Renal cortex interstitium (tissue), 11 donors: ENCODE results near the gene CHAC1. TPM values are rescaled to one million over a fixed set of nuclear protein-coding genes. Genes with fewer than 3 reads are reported as not detected.

Experiments
- DNase-seq, 11 donors: peaks; one replicate each; pipeline ENCODE4 v3.0.0-alpha.2; 2013; ENCODE audit warnings: low read depth in 9 of 11, low spot score in 4 of 11; ENCODE audit errors: extremely low read depth in 1 of 11
- polyA plus RNA-seq, 3 donors: library from polyadenylated mRNA; unstranded; fragments of 120-200 nt; gene quantifications; one replicate each; pipeline ENCODE4 v1.2.1, GENCODE V29; 2013; ENCODE audit not compliant: insufficient read length in 3 of 3

Gene CHAC1
- polyA plus RNA-seq, 3 donors = 2.3 to 3.2 (median 2.4) TPM

GRCh38 chr15:40918799-40919392 is 34.4 kb upstream of the CHAC1 start:
- no peak for DNase-seq

GRCh38 chr15:40921949-40922607 is 31.2 kb upstream of the CHAC1 start:
- no peak for DNase-seq

DNA sequence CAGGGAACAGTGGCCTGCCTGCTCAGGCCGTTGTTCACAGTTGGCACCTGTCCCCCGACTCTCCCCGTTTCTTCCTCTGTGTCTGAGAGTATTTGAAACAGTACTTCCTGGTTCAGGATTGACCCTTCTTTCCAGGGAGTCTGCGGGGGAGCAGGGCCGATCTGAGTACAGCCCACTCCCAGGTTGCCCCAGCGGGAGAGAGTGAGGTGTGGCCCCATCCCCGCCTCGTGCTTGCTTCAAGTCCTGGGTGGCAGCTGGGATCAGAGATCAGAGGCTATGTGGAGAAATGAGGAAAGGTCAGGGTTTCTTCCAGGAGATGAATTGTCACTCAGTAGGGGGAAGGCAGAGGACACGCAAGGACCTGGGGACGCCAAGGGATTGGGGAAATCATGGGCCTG is 30.7 kb upstream of the CHAC1 start:
- DNase-seq = no peak

GRCh38 chr15:40923551-40923950 is 29.7 kb upstream of the CHAC1 start:
- no peak for DNase-seq

DNA sequence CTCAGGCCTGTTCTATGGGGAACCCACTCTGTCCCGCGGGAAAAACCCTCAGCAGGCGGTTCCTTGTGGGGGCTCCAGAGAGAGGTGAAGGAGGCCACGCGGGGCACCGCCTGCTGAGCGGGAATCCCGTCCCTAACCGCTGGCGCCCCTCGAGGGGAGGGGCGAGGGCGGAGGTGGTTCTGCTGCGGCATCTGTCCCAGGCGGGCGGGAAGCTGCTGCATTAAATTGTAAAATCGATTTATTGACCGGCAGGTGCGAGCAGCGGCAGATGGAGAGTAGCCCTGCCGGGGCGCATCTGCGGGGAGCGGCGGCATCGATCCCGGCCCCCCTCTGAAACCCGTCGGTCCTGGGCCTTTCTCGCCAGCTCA is 27.8 kb upstream of the CHAC1 start:
- no peak for DNase-seq

DNA sequence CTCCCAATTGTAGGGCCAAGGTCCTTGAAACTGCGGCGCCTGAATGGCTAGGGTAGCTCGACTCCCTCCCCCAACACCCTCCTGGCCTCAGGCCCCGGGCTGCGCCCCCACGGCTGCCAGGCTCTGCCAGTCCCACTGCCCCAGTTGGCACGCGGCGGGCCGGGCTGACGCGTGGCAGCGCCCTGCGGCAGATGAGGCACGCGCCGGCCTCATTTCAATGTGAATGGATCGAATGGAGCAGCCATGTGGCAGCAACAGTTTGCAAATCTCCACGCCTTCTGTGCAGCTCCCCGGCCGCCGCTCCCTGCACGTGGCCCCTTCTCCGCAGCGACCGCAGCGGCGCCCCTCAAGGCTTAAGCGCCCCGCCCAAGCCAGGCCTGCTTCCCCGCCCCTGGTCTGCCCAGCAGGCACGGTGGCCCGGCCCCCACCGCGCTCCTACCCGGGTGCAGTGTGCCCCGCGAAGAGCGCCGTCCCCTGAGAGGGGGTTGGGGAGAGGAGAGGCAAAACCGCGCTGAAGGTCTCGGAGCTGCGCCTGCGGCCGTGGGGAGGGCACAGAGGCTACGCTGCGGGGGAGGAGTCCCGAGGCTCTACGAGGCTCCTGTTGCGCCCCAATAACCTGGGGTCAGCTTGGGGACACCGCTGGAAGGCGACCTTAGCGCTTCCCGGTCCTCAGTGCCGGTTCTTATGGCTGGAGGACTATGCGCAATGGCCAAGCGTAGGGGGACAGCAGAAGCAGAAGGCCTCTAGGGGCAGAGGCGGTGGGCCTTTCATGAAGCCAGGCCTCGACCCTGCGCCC is 27.2 kb upstream of the CHAC1 start:
- DNase-seq = no peak

DNA sequence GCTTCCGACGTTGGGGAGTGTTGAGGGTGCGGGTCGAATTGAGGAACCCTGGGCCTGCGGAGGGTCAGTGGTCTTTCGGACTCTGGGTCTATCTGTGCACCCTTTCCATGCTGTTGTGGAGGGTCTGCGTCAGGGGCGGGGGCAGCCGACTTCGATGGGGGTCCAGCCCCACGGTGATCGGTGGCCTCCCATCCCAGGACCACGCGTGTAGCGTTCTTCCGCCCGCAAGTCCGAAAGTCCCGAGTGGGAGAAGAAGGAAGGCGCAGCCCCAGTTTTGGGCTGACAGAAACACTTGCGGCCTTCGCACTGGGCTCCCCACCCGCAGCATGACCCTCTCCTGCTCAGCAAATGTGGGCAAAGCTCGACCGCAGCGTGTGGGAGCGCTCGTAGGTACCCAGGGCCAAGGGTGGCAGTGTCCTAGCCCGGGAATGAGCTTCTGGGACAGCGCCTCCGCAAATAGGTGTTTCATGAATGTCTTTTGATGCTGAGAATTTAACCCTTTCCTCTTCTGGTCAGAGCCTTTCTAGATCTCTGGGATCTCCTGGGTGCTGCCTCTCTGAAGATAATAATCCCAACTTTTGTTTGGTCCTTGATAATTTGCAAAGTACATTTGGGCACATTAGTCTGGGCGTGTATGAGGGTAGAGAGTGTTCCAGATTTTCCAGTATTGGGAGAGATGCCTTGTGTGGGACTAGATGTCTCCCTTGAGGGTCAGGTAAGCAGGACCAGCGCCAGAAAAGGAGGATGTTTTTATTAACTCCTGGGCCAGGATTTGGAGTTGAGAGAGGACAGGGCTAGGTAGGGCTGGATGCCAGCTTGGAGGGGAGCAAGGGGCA is 26.4 kb upstream of the CHAC1 start:
- DNase-seq = no peak

DNA sequence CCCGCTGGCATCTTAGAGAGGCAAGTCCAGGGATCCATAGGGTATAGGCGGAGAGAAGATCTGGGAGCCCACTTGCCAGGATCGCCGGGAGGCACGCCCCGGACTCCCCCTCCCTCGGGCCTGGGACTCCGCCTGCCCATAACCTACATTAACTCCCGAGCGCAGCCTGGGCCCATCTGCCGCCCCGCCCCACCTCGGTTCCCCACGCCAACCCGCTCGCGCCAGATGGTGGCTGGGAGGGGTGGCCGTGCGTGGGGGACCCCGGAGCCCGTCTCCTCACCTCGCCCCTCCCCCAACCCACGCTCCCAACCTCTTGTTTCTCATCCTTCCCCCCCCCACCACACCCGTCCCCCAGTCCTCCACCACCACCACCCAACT is 25.8 kb upstream of the CHAC1 start:
- no peak for DNase-seq

- no peak for DNase-seq
Measured at GRCh38 chr15:40927873-40928806, 25.1 kb upstream of the CHAC1 start.

DNA sequence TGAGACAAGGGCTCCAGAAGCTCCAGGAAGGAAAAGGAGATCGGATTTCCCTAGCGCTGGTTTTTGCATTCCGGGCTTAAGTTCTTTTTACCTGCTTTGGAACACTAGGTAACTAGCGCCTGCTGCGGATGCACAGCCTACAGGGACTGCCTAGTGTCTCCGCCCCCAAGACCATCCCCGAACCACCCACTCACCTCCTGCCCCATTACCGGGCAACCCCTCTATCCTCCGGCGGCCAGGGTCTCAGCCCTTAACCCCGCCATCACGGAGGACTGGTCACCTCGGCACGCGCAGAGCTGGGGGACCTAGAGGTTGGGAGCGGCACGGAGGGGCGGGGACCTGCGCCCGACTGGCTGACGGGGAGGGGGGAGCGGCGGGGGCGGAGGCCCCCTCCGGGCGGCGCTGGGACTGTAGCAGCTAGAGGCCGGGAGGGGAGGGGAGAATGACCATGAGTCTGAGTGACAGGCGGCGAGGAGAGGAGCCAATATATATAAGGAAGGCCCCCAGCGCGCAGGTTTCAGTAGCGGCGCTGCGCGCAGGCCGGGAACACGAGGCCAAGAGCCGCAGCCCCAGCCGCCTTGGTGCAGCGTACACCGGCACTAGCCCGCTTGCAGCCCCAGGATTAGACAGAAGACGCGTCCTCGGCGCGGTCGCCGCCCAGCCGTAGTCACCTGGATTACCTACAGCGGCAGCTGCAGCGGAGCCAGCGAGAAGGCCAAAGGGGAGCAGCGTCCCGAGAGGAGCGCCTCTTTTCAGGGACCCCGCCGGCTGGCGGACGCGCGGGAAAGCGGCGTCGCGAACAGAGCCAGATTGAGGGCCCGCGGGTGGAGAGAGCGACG is 24.2 kb upstream of the CHAC1 start, which contains the start of gene DLL4:
Gene DLL4 (plus strand): TSS at position 520 of the 839 bp plus-strand sequence. CDS start 329 bp downstream, outside the sequence.
- no peak for DNase-seq

DNA sequence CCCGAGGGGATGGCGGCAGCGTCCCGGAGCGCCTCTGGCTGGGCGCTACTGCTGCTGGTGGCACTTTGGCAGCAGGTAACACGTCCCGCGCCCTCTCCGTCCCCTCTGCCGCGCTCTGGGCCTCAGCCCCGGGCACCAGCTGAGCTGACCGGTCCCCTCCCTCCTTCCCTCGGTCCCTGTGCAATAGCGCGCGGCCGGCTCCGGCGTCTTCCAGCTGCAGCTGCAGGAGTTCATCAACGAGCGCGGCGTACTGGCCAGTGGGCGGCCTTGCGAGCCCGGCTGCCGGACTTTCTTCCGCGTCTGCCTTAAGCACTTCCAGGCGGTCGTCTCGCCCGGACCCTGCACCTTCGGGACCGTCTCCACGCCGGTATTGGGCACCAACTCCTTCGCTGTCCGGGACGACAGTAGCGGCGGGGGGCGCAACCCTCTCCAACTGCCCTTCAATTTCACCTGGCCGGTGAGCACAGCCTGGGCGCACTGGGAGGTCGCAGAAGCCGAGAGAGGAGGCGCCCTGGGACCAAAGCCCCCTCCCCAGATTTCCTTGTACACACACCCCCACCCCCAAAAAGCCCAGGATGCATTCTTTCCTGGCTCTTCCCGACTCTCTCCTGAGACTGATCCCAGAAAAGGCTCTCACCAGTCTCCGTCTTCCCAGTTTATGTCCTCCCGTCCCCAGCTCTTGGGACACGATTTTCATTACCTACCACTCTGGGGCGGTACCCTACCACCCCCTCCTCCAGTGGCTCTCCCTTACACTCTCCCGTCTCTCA is 23.4 kb upstream of the CHAC1 start:
- no peak for DNase-seq

GRCh38 chr15:40930430-40931299 is 22.6 kb upstream of the CHAC1 start:
- no peak for DNase-seq

DNA sequence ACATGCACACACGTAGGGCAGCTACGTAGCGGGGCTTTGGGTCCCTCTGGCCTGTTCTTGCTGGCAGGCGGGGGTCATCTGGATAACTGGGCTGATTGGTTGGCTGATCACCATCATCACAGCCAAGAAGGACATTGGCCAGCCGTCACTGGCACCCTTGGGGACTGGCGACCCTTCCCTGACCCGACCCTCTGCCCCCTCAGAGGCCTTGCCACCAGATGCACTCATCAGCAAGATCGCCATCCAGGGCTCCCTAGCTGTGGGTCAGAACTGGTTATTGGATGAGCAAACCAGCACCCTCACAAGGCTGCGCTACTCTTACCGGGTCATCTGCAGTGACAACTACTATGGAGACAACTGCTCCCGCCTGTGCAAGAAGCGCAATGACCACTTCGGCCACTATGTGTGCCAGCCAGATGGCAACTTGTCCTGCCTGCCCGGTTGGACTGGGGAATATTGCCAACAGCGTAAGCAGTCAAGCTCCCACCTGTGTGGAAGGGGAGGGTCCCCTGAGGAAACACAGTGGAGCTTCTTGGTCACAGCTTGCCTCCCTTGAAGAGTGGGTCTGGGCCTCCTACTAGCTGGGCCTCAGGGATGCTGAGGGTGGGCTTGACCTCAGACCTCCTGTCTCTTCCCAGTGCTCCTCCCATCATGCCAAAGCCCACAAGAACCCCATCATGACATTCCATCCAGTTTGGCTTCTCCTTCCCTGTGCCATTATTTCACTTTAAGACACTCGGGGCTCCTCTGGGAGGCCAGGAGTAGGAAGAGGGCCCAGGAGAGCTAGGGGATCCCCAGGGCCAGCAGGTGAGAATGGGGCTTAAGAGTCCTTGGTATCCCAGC is 21.8 kb upstream of the CHAC1 start:
- no peak for DNase-seq

DNA sequence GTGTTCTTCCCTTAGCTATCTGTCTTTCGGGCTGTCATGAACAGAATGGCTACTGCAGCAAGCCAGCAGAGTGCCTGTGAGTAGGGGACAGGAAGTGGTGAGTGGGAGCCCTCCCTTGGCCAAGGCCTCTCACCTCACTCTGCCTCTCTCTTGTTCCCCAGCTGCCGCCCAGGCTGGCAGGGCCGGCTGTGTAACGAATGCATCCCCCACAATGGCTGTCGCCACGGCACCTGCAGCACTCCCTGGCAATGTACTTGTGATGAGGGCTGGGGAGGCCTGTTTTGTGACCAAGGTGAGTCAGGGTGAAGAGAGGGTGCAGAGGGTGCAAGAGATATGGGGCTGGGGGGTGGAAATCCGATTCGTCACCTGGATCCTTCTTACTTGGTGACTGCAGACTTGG is 21.1 kb upstream of the CHAC1 start:
- DNase-seq = no peak
